ENCODE data around the gene COA7. TPM values are rescaled to one million over a fixed set of nuclear protein-coding genes. Genes with fewer than 3 reads are reported as not detected.
"Not testable (repeated sequence)": the region's sequence is repeated elsewhere in the genome, so short reads cannot be mapped to it uniquely, and the experiment has no call there.

The COA7 gene
- total RNA-seq, 3 donors from 2014 or later, result 35.3 to 45.1 (median 44.0) TPM

DNA sequence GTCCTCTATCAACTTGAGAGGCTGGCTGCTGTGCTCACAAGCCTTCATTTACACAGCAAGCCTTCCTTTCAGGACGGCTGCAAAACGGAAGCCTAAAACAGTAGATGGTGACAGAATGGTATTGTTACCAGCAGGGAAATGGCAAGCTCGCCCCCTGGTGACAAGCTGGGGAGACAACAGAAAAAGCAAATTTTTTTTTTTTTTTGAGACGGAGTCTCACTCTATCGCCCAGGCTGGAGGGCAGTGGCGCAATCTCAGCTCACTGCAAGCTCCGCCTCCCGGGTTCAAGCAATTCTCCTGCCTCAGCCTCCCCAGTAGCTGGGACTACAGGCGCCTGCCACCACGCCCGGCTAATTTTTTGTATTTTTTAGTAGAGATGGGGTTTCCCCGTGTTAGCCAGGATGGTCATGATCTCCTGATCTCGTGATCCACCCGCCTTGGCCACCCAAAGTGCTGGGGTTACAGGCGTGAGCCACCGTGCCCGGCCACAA lies 11.8 kb downstream of the COA7 start:
- ATAC-seq (peak; percentile 91 to 94), DNase-seq (peak; percentile 70)
- H3K9me3 Mint-ChIP-seq; H3K27me3 Mint-ChIP-seq (ENCODE audit: low read depth); H3K4me3 Mint-ChIP-seq; H3K4me1 Mint-ChIP-seq (ENCODE audit: low read depth): not testable (repeated sequence)
- peaks cover 24% of the 10 kb centered on the region for H3K36me3 Mint-ChIP-seq (ENCODE audit: insufficient read depth)

DNA sequence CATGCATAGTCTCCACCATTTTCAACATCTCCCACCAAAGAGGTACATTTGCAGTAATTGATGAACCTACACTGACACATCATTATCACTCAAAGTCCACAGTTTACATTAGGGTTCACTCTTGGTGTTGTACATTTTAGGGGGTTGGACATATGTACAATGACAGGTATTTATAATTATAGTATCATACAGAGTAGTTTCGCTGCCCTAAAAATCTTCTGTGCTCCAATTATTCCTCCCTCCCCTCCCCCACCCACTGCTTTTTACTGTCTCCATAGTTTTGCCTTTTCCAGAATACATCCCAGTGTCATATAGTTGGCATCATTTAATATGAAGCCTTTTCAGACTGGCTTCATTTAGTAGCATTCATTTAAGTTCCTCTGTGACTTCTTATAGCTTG lies 13.6 kb downstream of the COA7 start:
- Mint-ChIP-seq H3K36me3 (ENCODE audit: insufficient read depth) (peaks cover 24% of the 10 kb centered on the region), H3K27me3 (ENCODE audit: low read depth) (no peaks in the 10 kb centered on the region), H3K9me3 (no peaks in the 10 kb centered on the region), H3K4me3 (no peak overlapping the region), H3K4me1 (ENCODE audit: low read depth) (peaks cover 8% of the 10 kb centered on the region)
- DNase-seq, result no peak
- no peak for ATAC-seq

DNA sequence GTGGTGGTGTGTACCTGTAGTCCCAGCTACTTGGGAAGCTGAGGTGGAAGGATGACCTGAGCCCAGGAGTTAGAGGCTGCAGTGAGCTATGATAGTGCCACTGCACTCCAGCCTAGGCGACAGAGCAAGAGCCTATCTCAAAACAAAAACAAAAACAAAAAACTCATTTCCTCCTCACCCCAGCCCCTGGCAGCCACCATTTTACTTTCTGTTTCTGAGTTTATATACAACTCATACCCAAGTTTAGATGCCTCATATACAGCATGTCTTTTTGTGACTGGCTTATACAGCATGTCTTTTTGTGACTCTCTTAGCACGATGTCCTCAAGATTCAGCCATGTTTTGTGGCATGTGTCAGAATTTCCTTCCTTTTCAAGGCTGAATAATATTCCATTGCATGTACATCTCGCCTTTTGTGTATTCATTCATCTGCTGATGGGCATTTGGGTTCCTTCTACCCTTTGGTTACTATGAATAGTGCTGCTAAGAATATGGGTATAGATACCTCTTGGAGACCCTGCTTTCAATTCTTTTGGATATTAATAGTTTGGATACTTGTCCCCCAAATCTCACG lies 14.7 kb downstream of the COA7 start:
- DNase-seq, result no peak
- H3K27me3 Mint-ChIP-seq (ENCODE audit: low read depth), result no peaks in the 10 kb centered on the region
- ATAC-seq, result no peak
- H3K4me1 Mint-ChIP-seq (ENCODE audit: low read depth), result peaks cover 8% of the 10 kb centered on the region
- H3K9me3 Mint-ChIP-seq, result no peaks in the 10 kb centered on the region
- peaks cover 24% of the 10 kb centered on the region for H3K36me3 Mint-ChIP-seq (ENCODE audit: insufficient read depth)
- no peak overlapping the region for H3K4me3 Mint-ChIP-seq

DNA sequence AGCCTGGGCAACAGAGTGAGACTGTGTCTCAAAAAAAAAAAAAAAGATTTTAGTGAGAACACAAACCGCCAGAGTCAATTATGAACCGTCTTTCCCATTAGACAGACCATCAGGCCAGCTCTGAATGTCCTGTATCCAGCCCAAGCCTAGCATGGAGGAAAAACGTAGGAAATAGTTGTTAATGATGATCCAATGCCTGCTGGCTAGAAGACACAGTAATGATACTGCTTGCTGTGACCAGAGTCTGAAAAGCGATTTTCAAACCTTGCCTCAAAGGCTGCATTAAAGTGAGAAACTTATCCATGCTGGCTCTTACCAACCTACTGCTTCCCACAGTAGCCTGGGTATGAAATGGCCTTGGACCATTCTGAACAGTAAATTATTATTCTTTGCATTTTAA lies 17.0 kb downstream of the COA7 start:
- H3K4me1 Mint-ChIP-seq (ENCODE audit: low read depth), result peaks cover 7% of the 10 kb centered on the region
- H3K9me3 Mint-ChIP-seq, result no peaks in the 10 kb centered on the region
- no peak overlapping the region for H3K4me3 Mint-ChIP-seq
- no peaks in the 10 kb centered on the region for H3K27me3 Mint-ChIP-seq (ENCODE audit: low read depth)
- ATAC-seq, result no peak
- no peak for DNase-seq
- H3K36me3 Mint-ChIP-seq (ENCODE audit: insufficient read depth), result peaks cover 16% of the 10 kb centered on the region

DNA sequence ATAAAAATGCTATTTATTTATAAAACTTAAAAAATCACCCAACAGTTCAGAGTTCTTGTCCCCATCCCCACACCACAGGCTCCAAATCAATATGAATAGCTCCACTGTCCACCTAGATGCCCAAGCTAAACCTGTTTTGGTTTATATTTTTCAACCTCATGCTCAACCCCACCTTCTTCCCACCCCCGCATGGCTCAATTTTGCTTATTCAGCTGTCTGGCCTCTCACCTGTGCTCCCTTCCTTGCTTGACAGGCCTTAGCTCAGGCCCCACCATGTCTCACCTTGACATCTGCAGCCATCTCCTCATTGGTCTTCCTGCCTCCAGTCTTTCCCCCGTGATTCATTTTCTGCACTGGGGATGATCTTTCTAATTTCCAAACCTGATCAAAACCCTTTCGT lies 17.8 kb downstream of the COA7 start:
- DNase-seq (no peak), ATAC-seq (no peak)
- Mint-ChIP-seq H3K9me3 (no peaks in the 10 kb centered on the region), H3K4me1 (ENCODE audit: low read depth) (peaks cover 4% of the 10 kb centered on the region), H3K36me3 (ENCODE audit: insufficient read depth) (peaks cover 15% of the 10 kb centered on the region), H3K4me3 (no peak overlapping the region), H3K27me3 (ENCODE audit: low read depth) (no peaks in the 10 kb centered on the region)

DNA sequence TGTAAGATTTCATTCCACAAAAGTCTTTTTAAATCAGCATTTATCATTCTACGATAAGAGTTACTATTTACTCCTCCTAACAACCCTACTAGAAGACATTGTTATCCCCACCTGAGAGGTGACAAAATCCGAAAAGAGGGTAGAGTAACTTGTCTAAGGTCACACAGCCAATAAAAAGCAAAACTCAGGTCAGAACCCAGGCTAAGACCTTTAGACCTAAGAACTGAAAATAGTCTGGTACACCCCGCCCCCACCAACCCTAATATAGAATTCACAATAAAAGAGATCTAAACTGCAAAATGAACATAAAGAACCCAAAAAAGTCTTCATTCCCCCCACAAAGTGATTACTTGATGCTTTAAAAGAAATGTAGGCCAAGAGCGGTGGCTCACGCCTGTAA lies 18.6 kb downstream of the COA7 start:
- Mint-ChIP-seq H3K27me3 (ENCODE audit: low read depth) (no peaks in the 10 kb centered on the region), H3K36me3 (ENCODE audit: insufficient read depth) (peaks cover 16% of the 10 kb centered on the region), H3K4me1 (ENCODE audit: low read depth) (peaks cover 4% of the 10 kb centered on the region), H3K4me3 (no peak overlapping the region), H3K9me3 (no peaks in the 10 kb centered on the region)
- DNase-seq, result no peak
- ATAC-seq, result no peak

DNA sequence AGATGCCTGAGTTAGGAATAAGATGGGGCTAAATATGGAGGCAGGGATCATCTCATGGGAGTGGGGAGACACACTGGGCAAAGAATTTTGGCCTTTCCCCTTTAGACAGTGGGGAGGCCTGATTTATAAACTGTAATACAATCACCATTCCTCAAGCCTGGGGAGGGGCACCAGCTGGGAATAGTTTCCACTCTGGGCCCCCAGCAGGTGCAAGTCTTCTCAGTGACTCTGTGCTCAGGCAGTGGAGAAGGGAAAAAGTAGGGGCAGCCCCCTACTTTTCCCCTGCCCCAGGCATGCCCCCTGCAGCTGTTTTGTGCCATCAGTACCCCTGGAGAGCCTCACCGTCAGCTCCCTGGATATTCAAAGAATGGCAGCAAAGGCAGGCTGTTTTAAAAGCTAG lies 19.1 kb downstream of the COA7 start:
- Mint-ChIP-seq H3K9me3 (no peaks in the 10 kb centered on the region), H3K4me3 (no peak overlapping the region), H3K36me3 (ENCODE audit: insufficient read depth) (peaks cover 18% of the 10 kb centered on the region), H3K27me3 (ENCODE audit: low read depth) (no peaks in the 10 kb centered on the region), H3K4me1 (ENCODE audit: low read depth) (peaks cover 6% of the 10 kb centered on the region)
- no peak for DNase-seq
- ATAC-seq, result no peak

DNA sequence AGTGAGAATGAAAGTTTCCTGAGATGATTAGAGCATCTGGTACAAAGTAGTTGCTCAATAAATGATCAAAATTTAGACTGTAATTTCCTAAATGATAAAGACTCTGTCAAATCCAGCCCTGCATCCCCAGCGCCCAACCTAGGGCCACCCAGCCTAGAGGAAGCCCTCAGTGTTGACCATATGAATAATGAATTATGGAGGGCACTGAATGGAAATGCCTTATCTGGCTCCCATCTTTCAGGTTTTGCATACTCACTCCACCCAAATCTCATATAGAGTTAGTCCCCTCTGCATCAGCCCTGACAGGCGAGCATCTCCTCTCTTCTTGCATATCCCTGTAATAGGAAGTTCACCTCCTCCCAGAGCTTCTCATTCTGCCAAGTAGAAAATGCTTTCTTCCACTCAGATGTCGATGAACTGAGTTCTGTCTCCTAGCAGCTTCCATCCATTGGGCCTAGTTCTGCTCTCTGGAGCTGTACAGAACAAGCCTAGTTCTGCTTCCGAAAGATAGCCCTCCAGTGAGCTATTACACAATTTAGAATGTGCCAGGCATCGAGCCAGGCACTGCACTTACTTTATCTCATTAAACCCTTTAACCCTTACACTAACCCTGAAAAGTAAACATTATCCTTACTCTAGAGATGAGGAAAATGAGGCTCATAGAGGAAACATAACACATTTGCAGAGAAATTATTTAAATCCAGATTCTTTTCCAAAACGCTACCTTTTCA lies 20.9 kb downstream of the COA7 start:
- no peaks in the 10 kb centered on the region for H3K9me3 Mint-ChIP-seq
- ATAC-seq (no peak), DNase-seq (no peak)
- H3K27me3 Mint-ChIP-seq (ENCODE audit: low read depth), result no peaks in the 10 kb centered on the region
- peaks cover 9% of the 10 kb centered on the region for H3K36me3 Mint-ChIP-seq (ENCODE audit: insufficient read depth)
- no peak overlapping the region for H3K4me3 Mint-ChIP-seq
- H3K4me1 Mint-ChIP-seq (ENCODE audit: low read depth), result peaks cover 6% of the 10 kb centered on the region

DNA sequence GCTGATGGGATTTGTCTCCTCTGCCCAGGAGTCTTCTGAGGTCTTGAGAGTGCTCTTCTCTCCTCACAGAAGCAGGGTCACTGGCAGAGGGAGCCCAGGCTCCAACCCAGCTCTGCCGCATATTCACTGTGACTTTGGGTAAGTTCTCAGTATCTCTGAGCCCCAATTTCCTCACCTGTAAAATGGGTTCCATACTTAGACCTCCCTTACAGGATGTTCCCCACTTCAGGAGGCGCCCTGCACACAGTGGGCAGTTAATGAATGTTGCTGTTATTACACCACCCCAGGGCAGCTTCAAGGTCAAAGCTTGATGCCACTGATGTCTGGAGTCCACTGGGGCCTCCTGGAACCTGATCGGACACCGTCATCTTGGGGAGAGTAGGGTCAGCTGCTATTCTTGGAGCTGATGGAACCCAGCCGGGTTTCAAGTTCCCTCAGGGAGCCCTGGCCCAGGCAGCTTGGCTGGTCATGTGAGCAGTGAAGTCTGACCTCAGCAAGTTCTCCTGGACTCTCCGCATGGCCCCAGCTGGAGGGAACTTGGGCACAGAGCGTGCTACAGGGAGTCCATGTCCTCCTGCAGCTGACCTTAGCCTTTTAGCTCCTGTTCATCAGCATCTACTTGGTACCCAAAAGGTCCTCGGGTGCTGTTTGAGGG lies 21.8 kb downstream of the COA7 start:
- Mint-ChIP-seq H3K4me1 (ENCODE audit: low read depth) (peaks cover 6% of the 10 kb centered on the region), H3K9me3 (no peaks in the 10 kb centered on the region), H3K27me3 (ENCODE audit: low read depth) (no peaks in the 10 kb centered on the region), H3K4me3 (no peak overlapping the region), H3K36me3 (ENCODE audit: insufficient read depth) (peaks cover 9% of the 10 kb centered on the region)
- ATAC-seq (no peak), DNase-seq (no peak)

DNA sequence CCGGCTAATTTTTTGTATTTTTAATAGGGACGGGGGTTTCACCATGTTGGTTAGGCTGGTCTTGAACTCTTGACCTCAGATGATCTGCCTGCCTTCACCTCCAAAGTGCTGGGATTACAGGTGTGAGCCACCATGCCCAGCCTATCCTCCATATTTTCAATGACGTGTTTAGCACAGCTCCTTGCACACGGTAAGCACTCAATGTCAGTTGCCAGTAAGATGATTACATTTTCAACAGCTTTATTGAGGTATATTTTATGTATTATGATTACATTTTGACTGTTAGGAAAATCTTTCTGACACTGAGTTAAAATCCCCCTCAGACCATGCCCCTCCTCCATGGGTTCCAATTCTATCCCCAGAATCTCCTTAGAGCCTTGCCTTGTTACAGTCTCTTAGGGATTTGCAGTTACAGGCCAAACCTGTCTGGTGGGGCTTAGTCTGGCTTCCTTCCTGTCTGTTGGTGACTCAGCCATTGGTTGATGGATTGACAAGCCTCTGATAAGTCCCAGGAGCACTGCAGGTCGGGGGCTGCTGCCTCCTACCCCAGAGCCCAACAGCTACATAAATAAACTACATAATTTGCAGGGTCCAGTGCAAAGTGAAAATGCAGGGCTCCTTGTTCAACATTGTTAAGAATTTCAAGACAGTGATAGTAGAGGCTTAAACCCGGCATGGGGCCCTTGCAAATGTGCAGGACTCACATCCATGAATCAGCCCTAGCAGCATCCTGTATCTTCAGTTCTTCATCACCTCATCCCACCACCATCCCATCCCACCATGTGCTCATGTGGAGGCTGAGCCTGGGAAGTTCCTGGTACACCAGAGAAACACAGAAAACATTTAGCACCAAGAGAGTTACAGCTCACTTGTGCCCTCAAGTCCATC lies 23.4 kb downstream of the COA7 start:
- Mint-ChIP-seq H3K36me3 (ENCODE audit: insufficient read depth) (peaks cover 12% of the 10 kb centered on the region), H3K4me3 (no peak overlapping the region), H3K27me3 (ENCODE audit: low read depth) (no peaks in the 10 kb centered on the region), H3K4me1 (ENCODE audit: low read depth) (peaks cover 6% of the 10 kb centered on the region), H3K9me3 (no peaks in the 10 kb centered on the region)
- DNase-seq (no peak), ATAC-seq (no peak)

DNA sequence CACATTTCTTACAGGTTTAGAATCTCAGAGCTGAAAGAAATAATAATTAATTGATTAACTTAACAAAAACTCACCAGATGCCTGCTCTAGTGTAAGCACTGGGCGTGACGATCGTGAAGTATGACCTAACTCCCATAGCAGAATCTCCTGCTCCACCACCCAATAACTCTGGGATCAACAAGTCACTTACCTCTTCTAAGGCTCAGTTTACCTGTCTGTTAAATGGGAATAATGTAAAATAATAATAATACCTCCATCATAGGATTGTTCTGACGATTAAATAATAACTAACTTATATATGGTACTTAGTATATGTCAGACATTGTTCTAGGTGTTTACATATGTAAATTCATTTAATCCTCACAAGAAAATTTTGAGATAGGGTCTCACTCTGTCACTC lies 24.6 kb downstream of the COA7 start:
- no peak for ATAC-seq
- Mint-ChIP-seq H3K36me3 (ENCODE audit: insufficient read depth) (peaks cover 13% of the 10 kb centered on the region), H3K9me3 (no peaks in the 10 kb centered on the region)

DNA sequence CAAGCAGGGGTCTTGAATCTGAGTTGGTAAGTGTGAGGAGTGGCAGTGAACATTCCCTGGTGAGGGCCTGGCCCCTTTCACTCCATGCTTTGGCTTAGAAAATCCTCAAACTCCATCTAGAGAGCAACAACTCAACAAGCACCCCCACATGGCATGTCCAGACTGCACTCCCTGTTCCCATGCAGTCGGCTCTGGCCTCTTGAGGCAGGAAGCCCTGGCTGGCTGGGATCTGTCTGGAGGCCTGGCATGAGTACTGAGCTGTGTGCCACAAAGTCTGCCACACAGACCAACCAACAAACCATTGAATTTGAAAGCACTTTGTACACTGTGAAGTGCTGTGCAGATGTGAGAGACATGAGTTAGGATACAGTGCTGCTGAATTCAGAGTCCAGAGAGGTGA lies 25.2 kb downstream of the COA7 start:
- Mint-ChIP-seq H3K36me3 (ENCODE audit: insufficient read depth) (peaks cover 13% of the 10 kb centered on the region), H3K27me3 (ENCODE audit: low read depth) (no peaks in the 10 kb centered on the region), H3K9me3 (no peaks in the 10 kb centered on the region), H3K4me1 (ENCODE audit: low read depth) (peaks cover 6% of the 10 kb centered on the region), H3K4me3 (no peak overlapping the region)
- DNase-seq (no peak), ATAC-seq (no peak)

More for the DNA sequence above, 24.6 kb downstream of the COA7 start:
- no peak overlapping the region for H3K4me3 Mint-ChIP-seq
- DNase-seq, result no peak
- H3K27me3 Mint-ChIP-seq (ENCODE audit: low read depth), result no peaks in the 10 kb centered on the region
- peaks cover 6% of the 10 kb centered on the region for H3K4me1 Mint-ChIP-seq (ENCODE audit: low read depth)

DNA sequence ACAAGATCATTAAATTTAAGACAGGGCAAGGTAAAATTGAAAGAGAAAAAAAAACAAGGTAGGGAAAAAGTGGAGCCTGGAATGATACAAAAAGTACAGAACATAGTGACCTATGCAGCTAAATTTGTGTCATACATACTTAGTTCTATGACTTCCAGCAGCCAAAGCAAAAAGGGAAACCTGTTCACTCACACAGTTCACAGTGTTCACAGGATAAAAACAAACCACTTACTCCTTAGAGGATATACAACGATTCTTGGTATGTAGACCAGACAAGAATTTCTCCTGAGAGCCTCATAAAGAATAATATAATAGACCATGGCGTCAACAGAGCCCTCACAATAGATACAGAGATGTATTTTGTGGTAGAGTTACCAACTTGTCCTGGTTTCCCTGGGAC lies 27.5 kb downstream of the COA7 start:
- DNase-seq, result no peak
- Mint-ChIP-seq H3K9me3 (no peaks in the 10 kb centered on the region), H3K27me3 (ENCODE audit: low read depth) (no peaks in the 10 kb centered on the region), H3K4me1 (ENCODE audit: low read depth) (peaks cover 7% of the 10 kb centered on the region), H3K36me3 (ENCODE audit: insufficient read depth) (peaks cover 14% of the 10 kb centered on the region), H3K4me3 (no peak overlapping the region)
- no peak for ATAC-seq

DNA sequence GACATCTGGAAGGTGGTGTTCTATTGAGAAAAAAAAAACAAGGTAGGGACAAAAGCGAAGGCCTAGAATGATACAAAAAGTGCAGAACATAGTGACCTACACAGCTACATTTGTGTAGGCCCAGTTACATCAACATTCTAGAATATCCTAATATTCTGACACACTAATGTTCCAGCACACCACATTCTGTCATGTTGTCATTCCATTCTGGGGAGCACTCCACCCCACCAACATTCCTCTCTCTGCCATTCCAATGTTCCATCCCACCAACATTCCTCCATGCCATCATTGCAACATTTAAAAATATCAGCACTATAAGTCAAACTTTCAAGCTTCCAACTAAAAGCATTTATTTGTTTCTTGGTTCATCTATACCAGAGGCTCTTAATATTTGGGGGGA lies 28.5 kb downstream of the COA7 start:
- Mint-ChIP-seq H3K27me3 (ENCODE audit: low read depth) (no peaks in the 10 kb centered on the region), H3K4me1 (ENCODE audit: low read depth) (peaks cover 6% of the 10 kb centered on the region), H3K36me3 (ENCODE audit: insufficient read depth) (peaks cover 11% of the 10 kb centered on the region), H3K4me3 (no peak overlapping the region), H3K9me3 (no peaks in the 10 kb centered on the region)
- ATAC-seq (no peak), DNase-seq (no peak)
